Measurements from ENCODE around the gene PAWR. TPM values are rescaled to one million over a fixed set of nuclear protein-coding genes. Genes with fewer than 3 reads are reported as not detected.

Gene PAWR
- total RNA-seq, 3 donors from 2014 or later (not counting 1 experiment from before 2014, with no cell fraction given) = 3.2 to 8.1 (median 5.3) TPM

GRCh38 chr12:79559591-79559990, 131.2 kb downstream of the PAWR start:
- Mint-ChIP-seq H3K4me3 (no peak overlapping the region), H3K9me3 (no peaks in the 10 kb centered on the region), H3K36me3 (no peaks in the 10 kb centered on the region), H3K4me1 (no peaks in the 10 kb centered on the region), H3K27ac (no peak overlapping the region), H3K27me3 (ENCODE audit: low read depth in 2 of 2) (no peaks in the 10 kb centered on the region)
- no peaks in the 10 kb centered on the region for H3K36me3 ChIP-seq (ENCODE audit: control insufficient read depth, insufficient read depth, low read length)
- TF ChIP-seq, protein P1, sequence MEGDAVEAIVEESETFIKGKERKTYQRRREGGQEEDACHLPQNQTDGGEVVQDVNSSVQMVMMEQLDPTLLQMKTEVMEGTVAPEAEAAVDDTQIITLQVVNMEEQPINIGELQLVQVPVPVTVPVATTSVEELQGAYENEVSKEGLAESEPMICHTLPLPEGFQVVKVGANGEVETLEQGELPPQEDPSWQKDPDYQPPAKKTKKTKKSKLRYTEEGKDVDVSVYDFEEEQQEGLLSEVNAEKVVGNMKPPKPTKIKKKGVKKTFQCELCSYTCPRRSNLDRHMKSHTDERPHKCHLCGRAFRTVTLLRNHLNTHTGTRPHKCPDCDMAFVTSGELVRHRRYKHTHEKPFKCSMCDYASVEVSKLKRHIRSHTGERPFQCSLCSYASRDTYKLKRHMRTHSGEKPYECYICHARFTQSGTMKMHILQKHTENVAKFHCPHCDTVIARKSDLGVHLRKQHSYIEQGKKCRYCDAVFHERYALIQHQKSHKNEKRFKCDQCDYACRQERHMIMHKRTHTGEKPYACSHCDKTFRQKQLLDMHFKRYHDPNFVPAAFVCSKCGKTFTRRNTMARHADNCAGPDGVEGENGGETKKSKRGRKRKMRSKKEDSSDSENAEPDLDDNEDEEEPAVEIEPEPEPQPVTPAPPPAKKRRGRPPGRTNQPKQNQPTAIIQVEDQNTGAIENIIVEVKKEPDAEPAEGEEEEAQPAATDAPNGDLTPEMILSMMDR (IDR thresholded peaks at IDR 0.05) = no peak
- DNase-seq (no peak), ATAC-seq (no peak)
- no peak overlapping the region for H3K27ac ChIP-seq (ENCODE audit: low read length)
- 91% methylated on average over 2 of the region's 2 CpGs for WGBS (ENCODE audit: insufficient coverage)
- H3K4me3 ChIP-seq (ENCODE audit: low read length) = no peak overlapping the region
- intact Hi-C loops (cut with micrococcal nuclease) = no loop called here
- H3K9me3 ChIP-seq (ENCODE audit: control insufficient read depth, insufficient read depth, low read length) = no peaks in the 10 kb centered on the region
- no peaks in the 10 kb centered on the region for H3K4me1 ChIP-seq (ENCODE audit: control insufficient read depth, insufficient read depth, low read length)
- no peaks in the 10 kb centered on the region for H3K27me3 ChIP-seq (ENCODE audit: control insufficient read depth, insufficient read depth, low read length)

DNA sequence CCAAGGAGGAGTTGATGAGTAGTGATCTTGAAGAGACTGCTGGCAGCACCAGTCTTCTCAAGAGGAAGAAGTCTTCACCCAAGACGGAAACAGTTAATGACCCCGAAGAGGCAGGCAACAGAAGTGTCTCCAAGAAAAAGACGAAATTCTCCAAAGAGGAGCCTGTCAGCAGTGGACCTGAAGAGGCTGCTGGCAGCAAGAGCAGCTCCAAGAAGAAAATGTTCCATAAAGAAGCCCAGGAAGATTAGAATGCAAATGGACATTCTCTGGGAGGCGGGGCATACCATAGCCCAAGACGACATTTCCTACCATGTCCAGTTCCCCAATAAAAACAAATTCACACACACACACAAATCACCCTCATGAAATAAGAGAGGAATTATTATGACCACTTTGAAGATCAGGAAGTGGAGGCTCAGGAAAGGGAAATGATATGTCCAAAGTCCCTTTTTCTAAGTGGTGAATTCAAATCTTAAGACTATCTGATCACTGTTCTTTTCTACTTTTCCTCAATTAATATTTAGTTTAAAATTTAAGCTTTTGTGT, 131.8 kb downstream of the PAWR start:
- intact Hi-C loops (cut with micrococcal nuclease) = no loop called here
- 84% methylated on average over 4 of the region's 5 CpGs for WGBS (ENCODE audit: insufficient coverage)
- no peak overlapping the region for H3K4me3 Mint-ChIP-seq
- H3K36me3 Mint-ChIP-seq = no peaks in the 10 kb centered on the region
- H3K4me3 ChIP-seq (ENCODE audit: low read length) = no peak overlapping the region
- no peak for ATAC-seq
- no peak for DNase-seq
- H3K27ac Mint-ChIP-seq = no peak overlapping the region
- no peaks in the 10 kb centered on the region for H3K9me3 ChIP-seq (ENCODE audit: control insufficient read depth, insufficient read depth, low read length)
- H3K27ac ChIP-seq (ENCODE audit: low read length) = no peak overlapping the region
- H3K27me3 ChIP-seq (ENCODE audit: control insufficient read depth, insufficient read depth, low read length) = no peaks in the 10 kb centered on the region
- H3K36me3 ChIP-seq (ENCODE audit: control insufficient read depth, insufficient read depth, low read length) = no peaks in the 10 kb centered on the region
- no peaks in the 10 kb centered on the region for H3K4me1 ChIP-seq (ENCODE audit: control insufficient read depth, insufficient read depth, low read length)
- H3K4me1 Mint-ChIP-seq = no peaks in the 10 kb centered on the region
- H3K27me3 Mint-ChIP-seq (ENCODE audit: low read depth in 2 of 2) = no peaks in the 10 kb centered on the region
- TF ChIP-seq, protein P1 (IDR thresholded peaks at IDR 0.05) = no peak
- no peaks in the 10 kb centered on the region for H3K9me3 Mint-ChIP-seq

DNA sequence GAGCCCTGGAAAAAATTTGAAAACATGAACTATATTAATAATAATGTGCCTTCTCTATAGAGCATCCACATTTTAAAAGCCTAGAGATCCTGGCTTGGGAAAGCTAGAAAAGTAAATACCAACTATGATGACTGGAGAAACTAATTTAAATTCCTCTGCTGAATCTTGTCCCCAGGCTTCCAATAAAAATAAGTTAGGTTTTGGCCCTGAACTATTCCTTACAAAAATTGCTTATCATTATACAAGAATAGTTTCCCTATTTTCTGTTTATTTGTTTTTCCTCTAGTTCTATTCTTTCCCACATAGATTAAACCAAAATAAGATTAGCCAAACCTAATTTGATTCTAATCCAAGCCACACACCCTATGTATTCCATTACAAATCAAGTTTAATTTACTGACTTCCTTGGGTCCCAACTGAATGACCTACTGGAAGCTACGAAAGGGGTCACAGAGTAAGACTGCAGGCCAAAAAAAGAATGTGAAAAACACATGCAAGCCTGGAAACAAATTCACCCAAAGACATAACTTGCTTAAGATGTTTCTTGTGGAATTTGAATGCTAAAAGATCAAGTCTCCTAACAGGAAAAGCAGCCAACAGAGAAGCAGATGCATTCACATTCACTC, 133.0 kb downstream of the PAWR start:
- no peak overlapping the region for H3K27ac ChIP-seq (ENCODE audit: low read length)
- WGBS (ENCODE audit: insufficient coverage) = 82% methylated on average over 1 of the region's 1 CpG
- H3K27me3 Mint-ChIP-seq (ENCODE audit: low read depth in 2 of 2) = no peaks in the 10 kb centered on the region
- DNase-seq = no peak
- no peaks in the 10 kb centered on the region for H3K36me3 ChIP-seq (ENCODE audit: control insufficient read depth, insufficient read depth, low read length)
- no peaks in the 10 kb centered on the region for H3K4me1 ChIP-seq (ENCODE audit: control insufficient read depth, insufficient read depth, low read length)
- H3K36me3 Mint-ChIP-seq = no peaks in the 10 kb centered on the region
- H3K4me3 ChIP-seq (ENCODE audit: low read length) = no peak overlapping the region
- TF ChIP-seq, protein P1 (IDR thresholded peaks at IDR 0.05) = no peak
- ATAC-seq = no peak
- no peaks in the 10 kb centered on the region for H3K27me3 ChIP-seq (ENCODE audit: control insufficient read depth, insufficient read depth, low read length)
- H3K9me3 ChIP-seq (ENCODE audit: control insufficient read depth, insufficient read depth, low read length) = no peaks in the 10 kb centered on the region
- no peak overlapping the region for H3K27ac Mint-ChIP-seq
- intact Hi-C loops (cut with micrococcal nuclease) = no loop called here
- no peaks in the 10 kb centered on the region for H3K9me3 Mint-ChIP-seq
- H3K4me1 Mint-ChIP-seq = no peaks in the 10 kb centered on the region
- no peak overlapping the region for H3K4me3 Mint-ChIP-seq

All from natural killer cell (primary cell).